WTC11 (cell line): ENCODE results near the gene LUM.

Source experiments
- MAX ChIP-seq: sonication (generic); formaldehyde crosslinking; IDR thresholded peaks from 2 replicates; pipeline ENCODE4 v1.8.0; 2022; ENCODE audit warnings: mild to moderate bottlenecking, missing genetic modification reagents
- ZNF425 ChIP-seq: fragments of 250-450 bp; sonication (Bioruptor Pico); conservative IDR thresholded peaks from 2 replicates; pipeline ENCODE4 v1.9.0; 2021; ENCODE audit warnings: mild to moderate bottlenecking
- TF ChIP-seq, protein P1 (sequence below): fragments of 200-600 bp; IDR thresholded peaks from 2 replicates; pipeline ENCODE4 v1.8.0; 2022; ENCODE audit warnings: antibody characterized with exemption

- TF ChIP-seq ZNF425: no peak
- TF ChIP-seq MAX (CRISPR knock-in tag): no peak
- TF ChIP-seq, protein P1, sequence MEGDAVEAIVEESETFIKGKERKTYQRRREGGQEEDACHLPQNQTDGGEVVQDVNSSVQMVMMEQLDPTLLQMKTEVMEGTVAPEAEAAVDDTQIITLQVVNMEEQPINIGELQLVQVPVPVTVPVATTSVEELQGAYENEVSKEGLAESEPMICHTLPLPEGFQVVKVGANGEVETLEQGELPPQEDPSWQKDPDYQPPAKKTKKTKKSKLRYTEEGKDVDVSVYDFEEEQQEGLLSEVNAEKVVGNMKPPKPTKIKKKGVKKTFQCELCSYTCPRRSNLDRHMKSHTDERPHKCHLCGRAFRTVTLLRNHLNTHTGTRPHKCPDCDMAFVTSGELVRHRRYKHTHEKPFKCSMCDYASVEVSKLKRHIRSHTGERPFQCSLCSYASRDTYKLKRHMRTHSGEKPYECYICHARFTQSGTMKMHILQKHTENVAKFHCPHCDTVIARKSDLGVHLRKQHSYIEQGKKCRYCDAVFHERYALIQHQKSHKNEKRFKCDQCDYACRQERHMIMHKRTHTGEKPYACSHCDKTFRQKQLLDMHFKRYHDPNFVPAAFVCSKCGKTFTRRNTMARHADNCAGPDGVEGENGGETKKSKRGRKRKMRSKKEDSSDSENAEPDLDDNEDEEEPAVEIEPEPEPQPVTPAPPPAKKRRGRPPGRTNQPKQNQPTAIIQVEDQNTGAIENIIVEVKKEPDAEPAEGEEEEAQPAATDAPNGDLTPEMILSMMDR: no peak
These were observed 17.1 kb downstream of the LUM start for GRCh38 chr12:91094032-91094662.
